Panc1 (cell line): Measurements from ENCODE around the gene PSMD8.

Source experiments
- POLR2AphosphoS5 ChIP-seq: IDR thresholded peaks from 2 replicates; pipeline ENCODE4 v1.6.1; 2012; ENCODE audit warnings: mild to moderate bottlenecking, low read depth, low read length, moderate library complexity
- SIN3A ChIP-seq: IDR thresholded peaks from 2 replicates; pipeline ENCODE4 v1.6.1; 2012; ENCODE audit warnings: low read depth, mild to moderate bottlenecking, low read length, moderate library complexity, borderline replicate concordance; ENCODE audit not compliant: insufficient read depth
- TCF7L2 ChIP-seq: IDR thresholded peaks from 2 replicates; pipeline ENCODE4 v1.6.1; 2011; ENCODE audit warnings: mild to moderate bottlenecking, low read depth, low read length, inconsistent platforms
- TF ChIP-seq, protein P1 (sequence below): fragments of 450-650 bp; IDR thresholded peaks from 2 replicates; pipeline ENCODE4 v1.5.1; 2017; ENCODE audit warnings: mild to moderate bottlenecking
- TF ChIP-seq, protein P2 (sequence below), 2 experiments: IDR thresholded peaks; 2 replicates each; pipeline ENCODE4 v1.6.1; 2011 to 2012; ENCODE audit warnings: low read depth in 2 of 2, control low read depth in 1 of 2, low read length in 1 of 2, mild to moderate bottlenecking in 1 of 2, moderate library complexity in 1 of 2; ENCODE audit not compliant: insufficient read depth in 1 of 2

DNA sequence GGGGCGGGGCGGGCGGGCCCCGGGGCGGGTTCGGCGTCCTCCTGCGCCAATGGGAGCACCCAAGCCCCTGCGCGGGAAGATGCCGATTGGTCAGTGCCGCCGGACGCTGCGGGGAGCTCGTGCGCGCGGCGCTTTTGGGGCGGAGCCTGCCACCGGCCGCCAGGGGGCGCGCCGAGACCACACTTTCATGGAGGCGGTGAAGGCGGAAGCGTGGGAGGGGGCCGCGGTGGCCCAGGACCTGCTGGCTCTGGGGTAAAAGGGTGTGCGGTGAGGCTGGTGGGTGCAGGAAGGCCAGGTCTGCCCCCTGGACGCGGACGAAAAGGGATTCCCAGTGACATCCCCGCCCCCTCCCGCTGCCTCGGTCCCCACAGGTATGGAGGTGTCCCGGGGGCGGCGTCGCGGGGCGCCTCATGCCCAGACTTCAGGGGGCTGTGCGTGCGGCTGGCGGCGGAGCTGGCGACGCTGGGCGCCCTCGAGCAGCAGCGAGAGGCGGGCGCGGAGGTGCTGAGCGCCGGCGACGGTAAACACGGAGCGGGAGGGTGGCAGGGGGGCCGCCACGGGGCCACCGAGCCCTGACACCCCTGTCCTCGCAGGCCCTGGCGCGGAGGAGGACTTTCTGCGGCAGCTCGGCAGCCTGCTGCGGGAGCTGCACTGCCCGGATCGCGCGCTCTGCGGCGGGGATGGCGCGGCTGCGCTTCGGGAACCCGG is 28.8 kb downstream of the PSMD8 start, which contains the start of gene FAM98C:
- TF ChIP-seq, protein P1, sequence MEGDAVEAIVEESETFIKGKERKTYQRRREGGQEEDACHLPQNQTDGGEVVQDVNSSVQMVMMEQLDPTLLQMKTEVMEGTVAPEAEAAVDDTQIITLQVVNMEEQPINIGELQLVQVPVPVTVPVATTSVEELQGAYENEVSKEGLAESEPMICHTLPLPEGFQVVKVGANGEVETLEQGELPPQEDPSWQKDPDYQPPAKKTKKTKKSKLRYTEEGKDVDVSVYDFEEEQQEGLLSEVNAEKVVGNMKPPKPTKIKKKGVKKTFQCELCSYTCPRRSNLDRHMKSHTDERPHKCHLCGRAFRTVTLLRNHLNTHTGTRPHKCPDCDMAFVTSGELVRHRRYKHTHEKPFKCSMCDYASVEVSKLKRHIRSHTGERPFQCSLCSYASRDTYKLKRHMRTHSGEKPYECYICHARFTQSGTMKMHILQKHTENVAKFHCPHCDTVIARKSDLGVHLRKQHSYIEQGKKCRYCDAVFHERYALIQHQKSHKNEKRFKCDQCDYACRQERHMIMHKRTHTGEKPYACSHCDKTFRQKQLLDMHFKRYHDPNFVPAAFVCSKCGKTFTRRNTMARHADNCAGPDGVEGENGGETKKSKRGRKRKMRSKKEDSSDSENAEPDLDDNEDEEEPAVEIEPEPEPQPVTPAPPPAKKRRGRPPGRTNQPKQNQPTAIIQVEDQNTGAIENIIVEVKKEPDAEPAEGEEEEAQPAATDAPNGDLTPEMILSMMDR: peak; percentile 99
- TF ChIP-seq POLR2AphosphoS5: peak; percentile 31; the same call in 1 of the 2 replicates
- TF ChIP-seq, protein P2, sequence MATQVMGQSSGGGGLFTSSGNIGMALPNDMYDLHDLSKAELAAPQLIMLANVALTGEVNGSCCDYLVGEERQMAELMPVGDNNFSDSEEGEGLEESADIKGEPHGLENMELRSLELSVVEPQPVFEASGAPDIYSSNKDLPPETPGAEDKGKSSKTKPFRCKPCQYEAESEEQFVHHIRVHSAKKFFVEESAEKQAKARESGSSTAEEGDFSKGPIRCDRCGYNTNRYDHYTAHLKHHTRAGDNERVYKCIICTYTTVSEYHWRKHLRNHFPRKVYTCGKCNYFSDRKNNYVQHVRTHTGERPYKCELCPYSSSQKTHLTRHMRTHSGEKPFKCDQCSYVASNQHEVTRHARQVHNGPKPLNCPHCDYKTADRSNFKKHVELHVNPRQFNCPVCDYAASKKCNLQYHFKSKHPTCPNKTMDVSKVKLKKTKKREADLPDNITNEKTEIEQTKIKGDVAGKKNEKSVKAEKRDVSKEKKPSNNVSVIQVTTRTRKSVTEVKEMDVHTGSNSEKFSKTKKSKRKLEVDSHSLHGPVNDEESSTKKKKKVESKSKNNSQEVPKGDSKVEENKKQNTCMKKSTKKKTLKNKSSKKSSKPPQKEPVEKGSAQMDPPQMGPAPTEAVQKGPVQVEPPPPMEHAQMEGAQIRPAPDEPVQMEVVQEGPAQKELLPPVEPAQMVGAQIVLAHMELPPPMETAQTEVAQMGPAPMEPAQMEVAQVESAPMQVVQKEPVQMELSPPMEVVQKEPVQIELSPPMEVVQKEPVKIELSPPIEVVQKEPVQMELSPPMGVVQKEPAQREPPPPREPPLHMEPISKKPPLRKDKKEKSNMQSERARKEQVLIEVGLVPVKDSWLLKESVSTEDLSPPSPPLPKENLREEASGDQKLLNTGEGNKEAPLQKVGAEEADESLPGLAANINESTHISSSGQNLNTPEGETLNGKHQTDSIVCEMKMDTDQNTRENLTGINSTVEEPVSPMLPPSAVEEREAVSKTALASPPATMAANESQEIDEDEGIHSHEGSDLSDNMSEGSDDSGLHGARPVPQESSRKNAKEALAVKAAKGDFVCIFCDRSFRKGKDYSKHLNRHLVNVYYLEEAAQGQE (IDR thresholded peaks at IDR 0.05; ENCODE audit: insufficient read depth in 1 of 2, low read depth in 2 of 2, low read length in 1 of 2): 0 out of 4 replicates have a peak, but pooled peaks of 1 of the 2 experiments have one; percentile 10
- TF ChIP-seq TCF7L2: peak; percentile 49; the same call in 1 of the 2 replicates
- peak; percentile 45; the same call in 1 of the 2 replicates for TF ChIP-seq SIN3A
